ENCODE results near the gene PIM3.

Gene PIM3

GRCh38 chr22:50002791-50003190 is 42.2 kb downstream of the PIM3 start:
- DNase-seq, result no peak

- no peak for DNase-seq
These were observed 44.3 kb downstream of the PIM3 start for GRCh38 chr22:50004918-50005317.

DNA sequence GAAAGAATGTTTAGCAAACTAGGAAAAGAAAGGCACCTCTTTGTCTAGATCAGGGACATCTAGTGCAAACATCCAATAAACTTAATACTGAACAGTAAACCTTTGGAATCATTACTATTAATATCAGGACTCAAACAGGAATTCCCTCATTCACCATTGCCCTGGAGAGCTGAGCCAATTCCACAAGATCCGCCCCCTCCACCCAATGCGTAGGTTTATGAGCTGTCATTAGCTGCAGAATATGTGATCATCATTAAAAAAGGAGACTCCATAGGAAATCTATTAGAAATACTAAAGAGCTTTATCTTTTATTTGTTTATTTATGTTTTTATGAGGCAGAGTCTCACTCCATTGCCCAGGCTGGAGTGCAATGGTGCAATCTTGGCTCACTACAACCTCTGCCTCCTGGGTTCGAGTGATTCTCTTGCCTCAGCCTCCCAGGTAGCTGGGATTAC is 46.5 kb downstream of the PIM3 start:
- no peak for DNase-seq

DNA sequence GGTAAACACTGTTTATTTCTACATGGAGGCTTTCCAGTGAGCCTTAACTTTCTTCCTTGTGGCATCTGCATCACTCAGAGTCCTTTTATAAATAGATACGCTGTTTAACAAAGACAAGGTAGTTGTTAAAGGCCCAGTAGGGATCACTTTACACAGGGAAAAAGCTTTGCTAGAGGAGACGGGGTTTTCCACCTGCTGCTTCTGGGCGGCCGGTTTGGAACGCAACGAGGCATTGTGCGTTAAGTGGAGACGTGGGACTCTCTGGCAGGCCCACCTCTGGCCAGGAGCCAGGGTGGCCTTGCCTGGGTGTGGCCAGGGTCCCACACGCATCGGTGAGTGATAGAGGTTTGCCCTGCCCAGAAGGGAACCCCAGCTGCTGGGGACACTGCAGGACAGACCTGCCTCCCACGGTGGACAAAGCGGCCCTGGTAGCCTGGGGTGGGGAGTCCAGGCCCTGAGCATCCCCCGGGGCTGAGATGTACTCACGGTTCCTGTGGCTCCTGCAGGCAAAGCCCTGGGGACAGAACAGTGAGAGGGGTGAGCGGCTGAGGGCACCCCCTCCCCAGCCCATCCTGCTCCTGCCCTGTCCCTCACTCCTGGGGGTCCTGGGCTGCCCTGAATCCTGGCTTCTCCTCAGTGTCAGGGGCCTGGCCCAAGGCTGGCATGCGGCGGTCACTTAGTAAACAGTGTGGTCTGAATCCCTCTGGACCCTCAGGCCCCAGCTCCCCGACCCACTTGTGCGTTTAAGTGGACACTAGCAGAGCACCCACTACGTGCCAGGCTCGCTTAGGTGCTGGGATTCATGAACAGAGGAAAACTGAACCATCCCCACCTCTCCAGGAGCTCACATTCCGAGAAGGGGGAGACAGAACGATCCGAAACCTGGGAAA is 47.8 kb downstream of the PIM3 start:
- no peak for DNase-seq

- DNase-seq, result no peak
These were observed 48.7 kb downstream of the PIM3 start for GRCh38 chr22:50009251-50009650.

DNA sequence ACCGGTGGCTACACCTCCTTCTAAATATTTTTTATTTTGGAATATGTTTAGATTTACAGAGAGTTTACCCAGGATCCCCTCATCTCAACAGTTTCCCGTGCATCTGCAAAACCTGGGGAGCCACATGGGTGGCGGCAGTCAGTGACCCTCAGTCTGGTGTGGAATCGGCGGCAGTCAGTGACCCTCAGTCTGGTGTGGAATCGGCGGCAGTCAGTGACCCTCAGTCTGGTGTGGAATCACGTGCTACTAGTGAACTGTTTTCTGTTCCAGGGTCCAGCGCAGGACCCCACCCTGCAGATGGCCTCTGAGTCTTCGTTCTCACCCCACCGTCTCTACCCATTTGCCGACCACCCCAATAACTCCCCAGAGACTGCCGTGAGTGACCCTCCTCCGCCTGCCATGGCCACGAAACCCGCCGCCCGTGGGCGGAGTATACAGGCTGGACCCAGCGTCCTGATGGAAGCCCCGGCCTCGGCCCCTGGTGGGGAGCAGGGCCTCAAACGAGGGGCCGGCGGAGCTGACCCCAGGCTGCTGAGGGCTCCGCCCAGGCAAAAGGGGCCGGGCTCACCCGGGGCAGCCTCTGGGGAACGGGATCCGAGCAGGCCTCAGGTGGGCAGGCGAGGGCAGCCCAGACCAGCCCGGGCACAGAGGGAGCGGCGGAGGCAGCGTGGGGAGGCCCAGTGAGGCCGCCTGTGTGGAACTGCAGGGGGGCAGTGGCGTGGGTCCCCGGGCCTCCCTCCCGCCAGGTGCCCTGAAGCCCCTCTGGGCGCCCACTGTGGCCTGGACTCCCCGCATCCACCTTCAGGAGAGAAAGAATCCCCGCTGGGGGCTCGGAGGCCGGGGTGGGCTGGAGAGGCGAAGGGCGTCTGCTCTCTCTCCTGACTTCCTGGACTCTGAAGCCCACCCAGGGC is 49.4 kb downstream of the PIM3 start:
- no peak for DNase-seq

GRCh38 chr22:50010676-50011446 is 50.3 kb downstream of the PIM3 start:
- no peak for DNase-seq

DNA sequence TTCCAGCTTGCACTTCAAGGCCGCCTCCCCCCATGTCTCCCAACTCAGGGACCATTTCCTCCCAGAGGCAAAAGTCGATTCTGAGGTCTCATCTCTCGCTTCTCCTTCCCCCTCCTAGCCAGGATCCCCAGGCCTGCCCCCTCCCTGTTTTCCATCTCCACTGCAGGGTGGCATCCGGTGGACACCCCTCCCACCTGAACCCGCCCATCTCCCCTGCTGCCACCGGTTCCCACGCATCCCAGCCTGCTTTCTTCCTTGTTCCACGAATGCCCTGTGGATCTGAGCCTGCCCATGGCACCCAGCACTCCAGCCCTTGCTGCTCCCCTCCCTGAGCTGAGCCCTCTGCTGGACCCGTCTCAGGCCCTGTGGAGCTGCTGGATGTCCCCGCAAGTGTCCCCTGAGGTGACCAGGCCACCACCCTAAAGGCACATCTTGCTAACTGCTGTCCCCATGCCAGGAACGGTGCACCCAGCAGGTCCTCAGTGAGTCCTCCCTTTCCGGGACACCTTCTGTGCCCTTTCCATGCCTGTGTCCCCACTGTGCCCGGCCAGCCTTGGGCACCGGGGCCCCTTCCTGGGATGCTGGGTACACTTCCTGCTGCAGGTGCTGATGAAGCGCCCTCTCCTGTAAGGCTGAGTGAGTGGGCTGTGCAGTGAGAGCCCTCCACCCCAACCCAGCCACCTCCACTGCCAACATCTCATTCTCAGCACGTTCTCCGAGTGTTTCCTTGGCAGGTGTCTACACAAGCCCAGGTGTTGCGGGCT is 51.1 kb downstream of the PIM3 start:
- no peak for DNase-seq

GRCh38 chr22:50012211-50013181 is 51.9 kb downstream of the PIM3 start, which contains the start of gene IL17REL:
TSS of gene IL17REL (minus strand) at chr22:50012765. CDS start at chr22:50012646, 119 bp downstream.
- DNase-seq, result peak; percentile 29
